HEK293T (cell line): ENCODE measurements around the gene EIF4E2.

Source experiments
- ARNT ChIP-seq: fragments of 450-650 bp; IDR thresholded peaks from 2 replicates; pipeline ENCODE4 v1.6.1; 2017; ENCODE audit warnings: mild to moderate bottlenecking
- BHLHE40 ChIP-seq: fragments of 450-650 bp; IDR thresholded peaks from 2 replicates; pipeline ENCODE4 v1.6.1; 2016; ENCODE audit warnings: mild to moderate bottlenecking, moderate library complexity, borderline replicate concordance
- FOXA1 ChIP-seq: fragments of 450-650 bp; IDR thresholded peaks from 2 replicates; pipeline ENCODE4 v1.6.1; 2016; ENCODE audit warnings: mild to moderate bottlenecking
- FOXK2 ChIP-seq: fragments of 450-650 bp; IDR thresholded peaks from 2 replicates; pipeline ENCODE4 v1.6.1; 2016; ENCODE audit warnings: mild to moderate bottlenecking
- FOXM1 ChIP-seq: fragments of 450-650 bp; IDR thresholded peaks from 2 replicates; pipeline ENCODE4 v1.6.1; 2017; ENCODE audit warnings: mild to moderate bottlenecking, borderline replicate concordance
- HDGF ChIP-seq: fragments of 450-650 bp; IDR thresholded peaks from 2 replicates; pipeline ENCODE4 v1.6.1; 2017; ENCODE audit warnings: antibody characterized with exemption, borderline replicate concordance
- L3MBTL2 ChIP-seq: fragments of 450-650 bp; conservative IDR thresholded peaks from 2 replicates; pipeline ENCODE4 v1.6.1; 2016; ENCODE audit warnings: mild to moderate bottlenecking
- PKNOX1 ChIP-seq: fragments of 450-650 bp; IDR thresholded peaks from 2 replicates; pipeline ENCODE4 v1.6.1; 2016
- SP1 ChIP-seq: fragments of 450-650 bp; IDR thresholded peaks from 2 replicates; pipeline ENCODE4 v1.6.1; 2017
- SUZ12 ChIP-seq: fragments of 450-650 bp; IDR thresholded peaks from 2 replicates; pipeline ENCODE4 v1.6.1; 2016; ENCODE audit warnings: mild to moderate bottlenecking
- TARDBP ChIP-seq: fragments of 450-650 bp; IDR thresholded peaks from 2 replicates; pipeline ENCODE4 v1.6.1; 2016

GRCh38 chr2:232563580-232563979 is 13.1 kb downstream of the EIF4E2 start:
- TF ChIP-seq SUZ12 = no peak
- no peak for TF ChIP-seq HDGF
- TF ChIP-seq FOXA1 = no peak
- no peak for TF ChIP-seq L3MBTL2
- no peak for TF ChIP-seq PKNOX1
- no peak for TF ChIP-seq SP1
- TF ChIP-seq FOXM1 = no peak
- no peak for TF ChIP-seq BHLHE40
- TF ChIP-seq ARNT = no peak
- no peak for TF ChIP-seq TARDBP
- no peak for TF ChIP-seq FOXK2
